C4-2B (cell line): Measurements from ENCODE around the gene RRP8.

Source experiments
- ZFX ChIP-seq: fragments of 450-650 bp; IDR thresholded peaks from 2 replicates; pipeline ENCODE4 v1.6.1; 2017
- TF ChIP-seq, protein P1 (sequence below): fragments of 450-650 bp; conservative IDR thresholded peaks from 2 replicates; pipeline ENCODE4 v1.5.1; 2017; ENCODE audit warnings: mild to moderate bottlenecking

DNA sequence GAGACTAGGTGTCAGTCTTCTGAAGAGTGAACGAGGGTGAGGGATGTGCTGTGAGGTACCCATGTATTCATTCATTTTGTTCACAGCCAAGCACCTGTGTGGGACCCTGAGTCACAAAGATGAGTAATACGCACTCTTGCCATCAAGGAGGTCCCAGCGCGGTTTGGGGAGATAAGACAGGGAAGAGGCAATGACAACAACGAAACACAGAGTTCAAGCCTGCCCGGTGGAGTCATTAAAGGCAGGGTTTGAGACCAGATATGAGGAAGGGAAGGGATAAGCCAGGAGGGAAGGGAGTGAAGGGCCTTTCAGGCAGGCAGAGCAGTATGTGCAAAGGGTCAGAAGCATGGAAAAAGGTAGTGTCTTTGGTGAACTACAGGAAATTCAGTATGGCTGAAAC, 47.6 kb upstream of the RRP8 start:
- TF ChIP-seq, protein P1, sequence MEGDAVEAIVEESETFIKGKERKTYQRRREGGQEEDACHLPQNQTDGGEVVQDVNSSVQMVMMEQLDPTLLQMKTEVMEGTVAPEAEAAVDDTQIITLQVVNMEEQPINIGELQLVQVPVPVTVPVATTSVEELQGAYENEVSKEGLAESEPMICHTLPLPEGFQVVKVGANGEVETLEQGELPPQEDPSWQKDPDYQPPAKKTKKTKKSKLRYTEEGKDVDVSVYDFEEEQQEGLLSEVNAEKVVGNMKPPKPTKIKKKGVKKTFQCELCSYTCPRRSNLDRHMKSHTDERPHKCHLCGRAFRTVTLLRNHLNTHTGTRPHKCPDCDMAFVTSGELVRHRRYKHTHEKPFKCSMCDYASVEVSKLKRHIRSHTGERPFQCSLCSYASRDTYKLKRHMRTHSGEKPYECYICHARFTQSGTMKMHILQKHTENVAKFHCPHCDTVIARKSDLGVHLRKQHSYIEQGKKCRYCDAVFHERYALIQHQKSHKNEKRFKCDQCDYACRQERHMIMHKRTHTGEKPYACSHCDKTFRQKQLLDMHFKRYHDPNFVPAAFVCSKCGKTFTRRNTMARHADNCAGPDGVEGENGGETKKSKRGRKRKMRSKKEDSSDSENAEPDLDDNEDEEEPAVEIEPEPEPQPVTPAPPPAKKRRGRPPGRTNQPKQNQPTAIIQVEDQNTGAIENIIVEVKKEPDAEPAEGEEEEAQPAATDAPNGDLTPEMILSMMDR, result no peak
- no peak for TF ChIP-seq ZFX
